HUES64 (cell line): ENCODE measurements around the gene C1orf232.
A peak's percentile ranks its signal among the peaks of the same experiment; 100 is the strongest.

Source experiments
- H3K27ac ChIP-seq: 2 replicates; pipeline ENCODE4 v1.7.0; 2013; ENCODE audit warnings: low read depth, low read length, inconsistent platforms
- H3K27me3 ChIP-seq: 2 replicates; pipeline ENCODE4 v1.6.1; 2013; ENCODE audit warnings: mild to moderate bottlenecking, low read length; ENCODE audit not compliant: insufficient read depth
- H3K36me3 ChIP-seq: 2 replicates; pipeline ENCODE4 v1.6.1; 2013; ENCODE audit warnings: mild to moderate bottlenecking, low read length; ENCODE audit not compliant: insufficient read depth
- H3K4me1 ChIP-seq: 2 replicates; pipeline ENCODE4 v1.6.1; 2013; ENCODE audit warnings: mild to moderate bottlenecking, low read length, moderate library complexity; ENCODE audit not compliant: insufficient read depth
- H3K4me3 ChIP-seq: 2 replicates; pipeline ENCODE4 v1.5.1; 2013; ENCODE audit warnings: mild to moderate bottlenecking, low read length, moderate library complexity
- H3K9ac ChIP-seq: 2 replicates; pipeline ENCODE4 v1.6.1; 2013; ENCODE audit warnings: mild to moderate bottlenecking, low read depth, low read length
- H3K9me3 ChIP-seq: 2 replicates; pipeline ENCODE4 v1.6.1; 2013; ENCODE audit warnings: low read depth, low read length; ENCODE audit not compliant: insufficient read depth
- WGBS: fragments of 150-250, 120-280 bp; methylation state at CpG from one replicate; pipeline ENCODE4 v1.1.7; 2013; ENCODE audit warnings: missing lambda C conversion rate; 5-methylcytosine and 5-hydroxymethylcytosine counted together

C1orf232 gene

GRCh38 chr1:26163684-26164035 is 5.1 kb downstream of the C1orf232 start:
- peak overlapping the region; percentile 52; the same call in 1 of the 2 replicates for H3K4me3 ChIP-seq
- 84% methylated on average over 9 of the region's 9 CpGs for WGBS
- H3K9ac ChIP-seq = no peak overlapping the region
- no peaks in the 10 kb centered on the region for H3K36me3 ChIP-seq
- H3K27me3 ChIP-seq = peaks cover 79% of the 10 kb centered on the region
- peaks cover 29% of the 10 kb centered on the region for H3K4me1 ChIP-seq
- no peaks in the 10 kb centered on the region for H3K9me3 ChIP-seq
- no peak overlapping the region for H3K27ac ChIP-seq

- Histone ChIP-seq H3K27me3 (peaks cover 93% of the 10 kb centered on the region), H3K27ac (no peak overlapping the region), H3K36me3 (no peaks in the 10 kb centered on the region), H3K9ac (peak overlapping the region; percentile 70; the same call in 1 of the 2 replicates), H3K4me1 (peaks cover 37% of the 10 kb centered on the region), H3K4me3 (peak overlapping the region; percentile 55), H3K9me3 (no peaks in the 10 kb centered on the region)
- WGBS = 27% methylated on average over 21 of the region's 21 CpGs
Observed at GRCh38 chr1:26162220-26162709, 6.5 kb downstream of the C1orf232 start.

- Histone ChIP-seq H3K27ac (no peak overlapping the region), H3K36me3 (no peaks in the 10 kb centered on the region), H3K4me3 (peak overlapping the region; percentile 55), H3K9me3 (no peaks in the 10 kb centered on the region), H3K27me3 (peaks cover 95% of the 10 kb centered on the region), H3K4me1 (peaks cover 37% of the 10 kb centered on the region), H3K9ac (peak overlapping the region; percentile 70)
- WGBS = 1% methylated on average over 98 of the region's 98 CpGs
Observed at GRCh38 chr1:26161415-26162219, 7.1 kb downstream of the C1orf232 start.

GRCh38 chr1:26160527-26161414 is 8.0 kb downstream of the C1orf232 start:
- Histone ChIP-seq H3K36me3 (no peaks in the 10 kb centered on the region), H3K4me3 (peak overlapping the region; percentile 55), H3K9ac (peak overlapping the region; percentile 70), H3K4me1 (peaks cover 42% of the 10 kb centered on the region), H3K27me3 (peaks cover 97% of the 10 kb centered on the region), H3K9me3 (no peaks in the 10 kb centered on the region), H3K27ac (no peak overlapping the region)
- 27% methylated on average over 18 of the region's 18 CpGs for WGBS

GRCh38 chr1:26159743-26160039 is 9.1 kb downstream of the C1orf232 start:
- Histone ChIP-seq H3K9ac (no peak overlapping the region), H3K27ac (no peak overlapping the region), H3K9me3 (no peaks in the 10 kb centered on the region), H3K4me3 (no peak overlapping the region), H3K27me3 (peaks cover 98% of the 10 kb centered on the region), H3K36me3 (no peaks in the 10 kb centered on the region), H3K4me1 (peaks cover 43% of the 10 kb centered on the region)
- 71% methylated on average over 4 of the region's 4 CpGs for WGBS

- no peak within 1 kb of the TSS for H3K27ac ChIP-seq
- H3K9ac ChIP-seq = 0 out of 2 replicates have a peak within 1 kb of the TSS, but pooled peaks have one; percentile 2
- WGBS = 24% methylated on average over 6 of the region's 6 CpGs
- no peaks in the 10 kb centered on the region for H3K36me3 ChIP-seq
- peaks cover 43% of the 10 kb centered on the region for H3K4me1 ChIP-seq
- peak within 1 kb of the TSS; percentile 37; the same call in 1 of the 2 replicates for H3K4me3 ChIP-seq
- peaks cover 99% of the 10 kb centered on the region for H3K27me3 ChIP-seq
- H3K9me3 ChIP-seq = no peaks in the 10 kb centered on the region
Observed at GRCh38 chr1:26158908-26159742, 9.6 kb downstream of the C1orf232 start, which contains the start of gene FAM110D. TSS of gene FAM110D (plus strand) at chr1:26159079. CDS start at chr1:26161292, 2,213 bp downstream.

GRCh38 chr1:26158271-26158907 is 10.4 kb downstream of the C1orf232 start:
- peaks cover 43% of the 10 kb centered on the region for H3K4me1 ChIP-seq
- 74% methylated on average over 5 of the region's 5 CpGs for WGBS
- peaks cover 99% of the 10 kb centered on the region for H3K27me3 ChIP-seq

GRCh38 chr1:26156285-26157038 is 12.3 kb downstream of the C1orf232 start:
- no peak overlapping the region for H3K9ac ChIP-seq
- WGBS = 6% methylated on average over 12 of the region's 12 CpGs
- peaks cover 43% of the 10 kb centered on the region for H3K4me1 ChIP-seq

More at GRCh38 chr1:26158271-26158907, 10.4 kb downstream of the C1orf232 start:
- Histone ChIP-seq H3K4me3 (no peak overlapping the region; the same call in 1 of the 2 replicates), H3K9ac (no peak overlapping the region), H3K36me3 (no peaks in the 10 kb centered on the region), H3K9me3 (no peaks in the 10 kb centered on the region), H3K27ac (no peak overlapping the region)

GRCh38 chr1:26155370-26156284 is 13.1 kb downstream of the C1orf232 start:
- H3K4me3 ChIP-seq = peak overlapping the region; percentile 41
- peaks cover 37% of the 10 kb centered on the region for H3K4me1 ChIP-seq
- 13% methylated on average over 21 of the region's 21 CpGs for WGBS
- H3K27ac ChIP-seq = no peak overlapping the region
- H3K9me3 ChIP-seq = no peaks in the 10 kb centered on the region
- H3K9ac ChIP-seq = no peak overlapping the region
- no peaks in the 10 kb centered on the region for H3K36me3 ChIP-seq
- H3K27me3 ChIP-seq = peaks cover 97% of the 10 kb centered on the region

More at GRCh38 chr1:26156285-26157038, 12.3 kb downstream of the C1orf232 start:
- H3K27me3 ChIP-seq = peaks cover 100% of the 10 kb centered on the region
- peak overlapping the region; percentile 41 for H3K4me3 ChIP-seq
- no peaks in the 10 kb centered on the region for H3K9me3 ChIP-seq
- H3K36me3 ChIP-seq = no peaks in the 10 kb centered on the region
- no peak overlapping the region for H3K27ac ChIP-seq
